Heart left ventricle (tissue), 16 donors: ENCODE results near the gene TULP4. TPM values are rescaled to one million over a fixed set of nuclear protein-coding genes. Genes with fewer than 3 reads are reported as not detected.

Experiments used
- ATAC-seq, 4 donors: fragments of 200-7000 bp; cut with Tn5 transposase; one replicate each; pipeline ENCODE4 v1.9.1; 2020 to 2022; ENCODE audit warnings: moderate library complexity in 4 of 4, mild to moderate bottlenecking in 3 of 4, moderate number of reproducible peaks in 1 of 4
- DNase-seq, 5 donors: peaks; one replicate each; pipeline ENCODE4 v3.0.0-alpha.2; 2020
- H3K27ac ChIP-seq, 12 donors: fragments of 200-600 bp; sonication (generic) in 4 of 12; one replicate each; pipeline versions ENCODE4 v1.5.0 to v1.8.0; 2016 to 2022; ENCODE audit warnings: mild to moderate bottlenecking in 2 of 12
- H3K27me3 ChIP-seq, 9 donors: fragments of 200-600 bp; sonication (generic) in 2 of 9; one replicate each; pipeline versions ENCODE4 v1.5.1 to v1.8.0; 2016 to 2022; ENCODE audit warnings: mild to moderate bottlenecking in 3 of 9
- H3K36me3 ChIP-seq, 9 donors: fragments of 200-600 bp; sonication (generic) in 2 of 9; one replicate each; pipeline versions ENCODE4 v1.5.0 to v1.8.0; 2018 to 2022; ENCODE audit warnings: mild to moderate bottlenecking in 2 of 9
- H3K4me1 ChIP-seq, 12 donors: fragments of 200-600 bp; sonication (generic) in 4 of 12; one replicate each; pipeline versions ENCODE4 v1.5.0 to v1.8.0; 2016 to 2022; ENCODE audit warnings: mild to moderate bottlenecking in 3 of 12
- H3K4me3 ChIP-seq, 12 donors: fragments of 200-600 bp; sonication (generic) in 4 of 12; one replicate each; pipeline versions ENCODE4 v1.5.0 to v1.8.0; 2017 to 2022; ENCODE audit warnings: mild to moderate bottlenecking in 9 of 12, moderate library complexity in 4 of 12
- H3K9me3 ChIP-seq, 12 donors: fragments of 200-600 bp; sonication (generic) in 4 of 12; one replicate each; pipeline versions ENCODE4 v1.5.0 to v1.8.0; 2016 to 2022; ENCODE audit warnings: mild to moderate bottlenecking in 1 of 12
- CTCF ChIP-seq, 12 donors: fragments of 200-600 bp; sonication (generic) in 4 of 12; IDR thresholded peaks; one replicate each; pipeline versions ENCODE4 v1.5.0 to v1.8.0; 2018 to 2022; ENCODE audit warnings: antibody characterized with exemption in 12 of 12, mild to moderate bottlenecking in 5 of 12
- POLR2A ChIP-seq, 2 donors: fragments of 450-650 bp; IDR thresholded peaks; one replicate each; pipeline ENCODE4 v1.6.1; 2017; ENCODE audit warnings: antibody characterized with exemption in 2 of 2, mild to moderate bottlenecking in 2 of 2, moderate library complexity in 2 of 2
- WGBS, 4 donors: extraction: QIAGEN DNeasy Blood & Tissue Kit in 2 of 4; methylation state at CpG; one replicate each; pipeline versions ENCODE4 v1.1.5 to v1.1.7; 2013 to 2018; 5-methylcytosine and 5-hydroxymethylcytosine counted together
- intact Hi-C, 10 donors: fragments of 100-400 bp; cut with DNase I; formaldehyde crosslinking; loops; one replicate each; pipeline versions ENCODE4 v1.11.1 to v1.14.2; 2022
- polyA plus RNA-seq, 2 donors: library from polyadenylated mRNA; stranded (reverse); fragments of 200-250 nt; gene quantifications; one replicate each; pipeline ENCODE4 v1.2.3, GENCODE V29; 2013
- total RNA-seq, 9 donors: library from RNA; depleted of rRNA in 2 of 9; stranded (reverse); fragments of >200 nt in 2 of 9; fragmentation: NEBNext Ultra II Directional in 3 of 9; extraction: Animal tissue kit (Norgen Biotek cat#: 25700) in 3 of 9; gene quantifications; one replicate each; pipeline versions ENCODE4 v1.1.0 to v1.2.4, GENCODE V29; 2016 to 2023
- donor health status: ischemic (EF 13 %, LVEDD 7.1; RV severe dilation, severe dysfunction).
- donor health status: healthy with polysubstance abuse.
- donor health status: DM: no; HTN: yes; CAD: no.
- donor health status: DM: no; HTN: no; CAD: no.
- donor health status: ischemic (EF 25% LVEDD 6.9; RV normal size, moderate dysfunction).
- donor health status: ischemic (EF 25% LVEDD 5.7; RV mildly dilated, moderate dysfunction).
- donor health status: healthy.
- donor health status: DM: yes; HTN: yes; CAD: no.
- donor health status: ischemic (EF 35%, LVEDD 5.7; RV mildly dilated, moderate dysfunction).
- donor health status: nonischemic (EF 11% LVEDD 7.7; RV severe dilation, severe dysfunction).
- donor health status: DM: yes; HTN: yes; CAD: no.
- donor health status: PGD.
- donor health status: ischemic (EF 29% LVEDD 5.4; RV normal size, mild dysfunction).
- donor health status: nonischemic (EF 23%, LVEDD 6.1; RV moderate dilation, normal function).

TULP4 gene
- total and polyA plus RNA-seq, 11 donors: 9.6 to 134 (median 93.0) TPM

GRCh38 chr6:158441716-158442215 lies 129.5 kb downstream of the TULP4 start:
- DNase-seq (peak in 4 of 5 donors; percentile 49 to 63 (median 51)), ATAC-seq (peak; percentile 72 to 93 (median 86))
- intact Hi-C loops: no loop called here
- no peak overlapping the region for H3K4me3 ChIP-seq
- H3K36me3 ChIP-seq: no peaks in the 10 kb centered on the region
- 39 to 61% (median 42%) methylated on average over 7 of the region's 7 CpGs for WGBS, 4 donors
- H3K27ac ChIP-seq: peak overlapping the region in 8 of 12 donors; percentile 11 to 43 (median 21)
- H3K4me1 ChIP-seq: peaks cover 0 to 19% (median 7%) of the 10 kb centered on the region in 12 donors
- H3K27me3 ChIP-seq: no peaks in the 10 kb centered on the region
- H3K9me3 ChIP-seq: no peaks in the 10 kb centered on the region
- TF ChIP-seq POLR2A (IDR thresholded peaks at IDR 0.05) (no peak), CTCF (IDR thresholded peaks at IDR 0.05) (no peak)

GRCh38 chr6:158442306-158442705 lies 130.0 kb downstream of the TULP4 start:
- Histone ChIP-seq H3K4me3 (no peak overlapping the region), H3K9me3 (no peaks in the 10 kb centered on the region), H3K27me3 (no peaks in the 10 kb centered on the region), H3K36me3 (no peaks in the 10 kb centered on the region), H3K27ac (peak overlapping the region in 6 of 12 donors; percentile 14 to 43 (median 21)), H3K4me1 (peaks cover 0 to 19% (median 7%) of the 10 kb centered on the region in 12 donors)
- intact Hi-C loops: no loop called here
- DNase-seq (no peak), ATAC-seq (no peak)
- TF ChIP-seq CTCF (IDR thresholded peaks at IDR 0.05): no peak
- no peak for TF ChIP-seq POLR2A (IDR thresholded peaks at IDR 0.05)
- 88 to 92% (median 89%) methylated on average over 4 of the region's 4 CpGs for WGBS, 4 donors

GRCh38 chr6:158445426-158446085 lies 133.3 kb downstream of the TULP4 start:
- Histone ChIP-seq H3K27ac (no peak overlapping the region), H3K27me3 (no peaks in the 10 kb centered on the region), H3K36me3 (peaks cover 0 to 13% (median 0%) of the 10 kb centered on the region in 9 donors), H3K4me1 (peaks cover 0 to 19% (median 7%) of the 10 kb centered on the region in 12 donors), H3K4me3 (no peak overlapping the region), H3K9me3 (no peaks in the 10 kb centered on the region)
- 91 to 95% (median 93%) methylated on average over 5 of the region's 5 CpGs for WGBS, 4 donors
- TF ChIP-seq CTCF (IDR thresholded peaks at IDR 0.05) (no peak), POLR2A (IDR thresholded peaks at IDR 0.05) (no peak)
- intact Hi-C loops: no loop called here
- no peak for ATAC-seq
- DNase-seq: no peak

GRCh38 chr6:158448856-158449255 lies 136.6 kb downstream of the TULP4 start:
- WGBS, 4 donors: 93 to 96% (median 95%) methylated on average over 14 of the region's 14 CpGs
- H3K27ac ChIP-seq: no peak overlapping the region
- no peak overlapping the region for H3K4me3 ChIP-seq
- H3K36me3 ChIP-seq: peaks cover 0 to 38% (median 12%) of the 10 kb centered on the region in 9 donors
- no peaks in the 10 kb centered on the region for H3K9me3 ChIP-seq
- intact Hi-C loops: no loop called here
- TF ChIP-seq POLR2A (IDR thresholded peaks at IDR 0.05) (no peak), CTCF (IDR thresholded peaks at IDR 0.05) (no peak)
- ATAC-seq (no peak), DNase-seq (no peak)
- no peaks in the 10 kb centered on the region for H3K4me1 ChIP-seq
- no peaks in the 10 kb centered on the region for H3K27me3 ChIP-seq
